ENCODE measurements around the gene SOCS3.
"Not testable (repeated sequence)": the region's sequence is repeated elsewhere in the genome, so short reads cannot be mapped to it uniquely, and the experiment has no call there.

Gene SOCS3

DNA sequence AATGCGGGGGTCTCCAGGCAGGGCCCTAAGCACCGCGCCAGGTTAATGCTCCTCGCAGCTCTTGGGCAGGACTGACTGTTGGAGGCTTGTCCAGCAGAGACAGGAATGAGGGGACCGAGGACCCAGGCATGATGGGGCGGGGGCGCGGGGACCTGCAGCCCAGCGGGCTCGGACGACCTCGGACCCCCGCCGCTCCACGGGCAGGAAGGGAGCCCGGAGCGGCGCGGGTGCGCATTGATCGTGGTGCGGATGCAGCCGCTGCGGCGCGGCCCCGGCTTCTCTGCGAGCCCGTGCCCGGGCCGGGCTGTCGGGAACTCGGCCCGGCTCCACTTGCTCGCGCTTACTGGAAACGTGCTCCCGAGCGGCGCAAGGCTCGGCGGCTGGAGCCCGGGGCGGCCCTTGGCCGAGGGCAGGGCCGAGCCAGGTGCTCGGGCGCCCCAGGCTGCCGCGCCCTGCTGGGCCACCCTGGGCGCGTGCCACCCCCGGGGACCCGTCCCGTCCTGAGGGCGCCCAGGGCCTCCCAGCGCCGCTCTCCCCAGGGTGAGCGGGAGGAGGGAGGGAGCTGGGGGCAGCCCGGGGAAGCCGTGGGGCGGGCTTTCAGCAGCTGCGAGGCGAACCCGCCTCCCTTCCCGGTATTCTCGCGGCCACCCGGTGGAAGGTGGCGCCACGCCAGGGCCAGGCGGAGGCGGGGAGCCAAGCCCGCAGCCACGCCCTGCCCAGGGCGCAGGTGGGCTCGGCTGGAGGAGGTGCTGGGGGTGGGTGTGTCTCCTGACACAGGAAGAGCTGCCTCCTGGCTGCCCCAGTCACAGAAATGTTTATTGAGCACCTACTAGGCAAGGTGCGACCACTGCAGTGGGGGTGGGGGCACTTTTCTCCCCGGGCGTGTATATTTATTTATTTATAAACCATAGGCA is 45.9 kb downstream of the SOCS3 start:
- peak in 1 of 2 donors; percentile 54 for DNase-seq (ENCODE audit: low read depth in 1 of 2, low spot score in 1 of 2)

DNA sequence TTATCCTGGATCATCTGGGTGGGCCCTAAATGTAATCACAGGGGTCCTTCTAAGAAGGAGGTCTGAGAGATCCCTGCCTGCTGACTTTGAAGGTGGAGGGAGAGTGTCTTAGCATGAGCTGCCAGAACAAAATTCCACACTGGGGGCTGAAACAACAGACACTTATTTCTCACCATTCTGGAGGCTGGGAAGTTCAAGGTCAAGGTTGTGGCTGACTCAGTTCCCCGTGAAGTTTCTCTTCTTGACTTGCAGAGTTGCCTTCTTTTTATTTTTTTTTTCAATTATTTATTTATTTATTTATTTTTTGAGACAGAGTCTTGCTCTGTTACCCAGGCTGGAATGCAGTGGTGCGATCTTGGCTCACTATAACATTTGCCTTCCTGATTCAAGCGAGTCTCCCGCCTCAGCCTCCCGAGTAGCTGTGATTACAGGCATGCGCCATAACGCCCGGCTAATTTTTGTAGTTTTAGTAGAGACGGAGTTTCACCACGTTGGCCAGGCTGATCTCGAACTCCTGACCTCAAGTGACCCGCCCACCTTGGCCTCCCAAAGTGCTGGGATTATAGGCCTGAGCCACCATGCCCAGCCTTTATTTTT is 50.1 kb downstream of the SOCS3 start:
- DNase-seq (ENCODE audit: low read depth in 1 of 2, low spot score in 1 of 2): not testable (repeated sequence)

DNA sequence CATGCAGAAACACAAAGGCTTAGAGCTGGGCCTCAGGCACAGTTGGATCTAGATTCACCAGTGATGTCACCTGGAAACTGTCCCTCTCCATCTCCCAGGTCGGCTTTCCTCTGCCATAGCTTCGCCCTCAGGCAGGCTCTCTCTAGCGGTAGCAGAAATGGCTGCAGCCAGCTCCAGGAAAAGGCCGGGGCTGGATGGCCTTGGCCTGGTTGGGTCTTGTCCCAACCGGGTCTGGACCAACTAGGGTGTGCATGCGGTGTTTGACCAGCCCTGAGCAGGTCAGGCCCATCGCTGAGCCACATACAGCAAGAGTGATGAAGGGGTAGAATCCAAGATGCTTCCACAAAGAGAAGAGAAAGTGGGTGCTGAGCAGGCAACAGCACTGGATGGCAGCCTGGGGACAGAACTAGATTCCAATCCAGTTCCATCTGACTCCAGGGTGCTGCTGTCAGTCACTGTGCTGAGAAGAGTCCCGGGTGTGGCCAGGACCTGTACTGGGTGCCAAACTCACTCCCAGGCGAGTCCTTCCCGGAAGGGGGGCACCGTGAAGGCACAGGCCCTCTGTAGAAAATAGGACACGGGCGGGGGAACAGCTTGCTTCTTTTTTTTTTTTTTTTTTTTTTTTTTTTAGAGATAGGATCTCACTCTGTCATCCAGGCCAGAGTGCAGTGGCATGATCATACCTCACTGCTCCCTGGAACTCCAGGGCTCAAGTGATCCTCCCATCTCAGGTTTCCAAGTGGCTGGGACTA is 51.8 kb downstream of the SOCS3 start:
- DNase-seq (ENCODE audit: low read depth in 1 of 2, low spot score in 1 of 2): no peak

DNA sequence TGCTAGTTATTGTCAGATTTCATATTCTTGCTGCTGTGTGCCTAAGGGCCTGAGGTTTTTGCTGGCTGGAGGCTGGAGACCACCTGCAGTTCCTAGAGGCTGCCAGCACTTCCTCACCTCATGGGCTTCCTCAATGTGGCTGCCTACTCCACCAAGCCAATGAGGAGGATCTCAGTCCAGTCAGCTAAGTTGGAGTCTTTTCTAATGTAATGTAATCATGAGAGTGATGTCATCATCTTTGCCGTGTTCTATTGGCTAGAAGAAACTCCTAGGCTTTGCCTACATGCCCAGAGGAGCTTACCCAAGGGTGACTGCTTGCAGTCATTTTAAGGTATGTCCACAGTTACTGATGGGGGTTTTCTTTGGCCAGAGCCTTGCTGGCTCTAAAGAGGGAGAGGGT is 53.0 kb downstream of the SOCS3 start:
- DNase-seq (ENCODE audit: low read depth in 1 of 2, low spot score in 1 of 2): no peak

All from activated T-helper 1 cell treated with anti-CD3 and anti-CD28 coated beads, Interleukin-2, amount 50 U/mL, for 16 hours (primary cell).